Measurements from ENCODE around the gene FAXDC2. TPM values are rescaled to one million over a fixed set of nuclear protein-coding genes. Genes with fewer than 3 reads are reported as not detected.
"Not testable (repeated sequence)": the region's sequence is repeated elsewhere in the genome, so short reads cannot be mapped to it uniquely, and the experiment has no call there.

FAXDC2 gene
- total RNA-seq, 1 donor from 2014 or later = 15.0 TPM

GRCh38 chr5:154861946-154862345 lies 11.5 kb upstream of the FAXDC2 start:
- no peak for DNase-seq (ENCODE audit: low spot score)

- DNase-seq (ENCODE audit: low spot score) = no peak
Observed at GRCh38 chr5:154860765-154861164, 10.4 kb upstream of the FAXDC2 start.

- DNase-seq (ENCODE audit: low spot score) = no peak
Observed at GRCh38 chr5:154860123-154860522, 9.7 kb upstream of the FAXDC2 start.

GRCh38 chr5:154858972-154859871 lies 8.8 kb upstream of the FAXDC2 start:
- no peak for DNase-seq (ENCODE audit: low spot score)

- peak; percentile 99 for DNase-seq (ENCODE audit: low spot score)
Observed at GRCh38 chr5:154858297-154858971, 8.0 kb upstream of the FAXDC2 start, which contains the start of gene CNOT8. CNOT8 (plus strand) TSS chr5:154858627; CDS start chr5:154863279, 4,652 bp downstream.

- peak; percentile 94 for DNase-seq (ENCODE audit: low spot score)
Observed at GRCh38 chr5:154857530-154858296, 7.3 kb upstream of the FAXDC2 start.

- DNase-seq (ENCODE audit: low spot score) = no peak
Observed at GRCh38 chr5:154851351-154851750, 948 bp upstream of the FAXDC2 start.

- DNase-seq (ENCODE audit: low spot score) = no peak
Observed at GRCh38 chr5:154849791-154850201, 607 bp downstream of the FAXDC2 start.

GRCh38 chr5:154849264-154849785 lies 1.1 kb downstream of the FAXDC2 start:
- no peak for DNase-seq (ENCODE audit: low spot score)

- DNase-seq (ENCODE audit: low spot score) = no peak
Observed at GRCh38 chr5:154844809-154845208, 5.6 kb downstream of the FAXDC2 start.

GRCh38 chr5:154842689-154843530 lies 7.5 kb downstream of the FAXDC2 start:
- DNase-seq (ENCODE audit: low spot score) = no peak

GRCh38 chr5:154841273-154841661 lies 9.1 kb downstream of the FAXDC2 start:
- no peak for DNase-seq (ENCODE audit: low spot score)

- DNase-seq (ENCODE audit: low spot score) = no peak
Observed at GRCh38 chr5:154840435-154841272, 9.7 kb downstream of the FAXDC2 start.

- DNase-seq (ENCODE audit: low spot score) = no peak
Observed at GRCh38 chr5:154837009-154837901, 13.1 kb downstream of the FAXDC2 start.

GRCh38 chr5:154836225-154836624 lies 14.2 kb downstream of the FAXDC2 start:
- DNase-seq (ENCODE audit: low spot score) = no peak

GRCh38 chr5:154835701-154836052 lies 14.7 kb downstream of the FAXDC2 start:
- not testable (repeated sequence) for DNase-seq (ENCODE audit: low spot score)

- DNase-seq (ENCODE audit: low spot score) = no peak
Observed at GRCh38 chr5:154834053-154834452, 16.4 kb downstream of the FAXDC2 start.

GRCh38 chr5:154832804-154833203 lies 17.6 kb downstream of the FAXDC2 start:
- not testable (repeated sequence) for DNase-seq (ENCODE audit: low spot score)

GRCh38 chr5:154831451-154831850 lies 19.0 kb downstream of the FAXDC2 start:
- no peak for DNase-seq (ENCODE audit: low spot score)

All from ureter (tissue), 1 donor.